ENCODE data around the gene FOXP1.
A peak's percentile ranks its signal among the peaks of the same experiment; 100 is the strongest.
"Not testable (repeated sequence)": the region's sequence is repeated elsewhere in the genome, so short reads cannot be mapped to it uniquely, and the experiment has no call there.

The FOXP1 gene

DNA sequence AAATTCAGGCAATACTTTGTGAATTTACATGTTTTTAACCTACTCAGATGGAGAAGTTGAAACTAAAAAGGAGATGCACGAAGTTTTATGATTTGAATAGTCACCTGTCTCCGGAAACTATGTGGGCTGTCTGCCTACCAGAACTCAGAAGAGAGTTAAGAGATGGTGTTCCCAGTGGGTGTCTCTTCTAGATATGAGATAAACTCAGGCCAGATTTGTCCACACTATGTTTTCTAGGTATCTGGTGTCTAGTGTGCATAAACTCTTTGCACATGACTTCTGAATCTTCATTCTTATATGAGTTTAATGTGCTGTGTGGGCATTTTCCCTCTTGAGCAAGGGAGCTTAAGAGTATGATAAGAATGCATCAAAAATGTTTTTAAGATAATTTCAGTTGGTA lies 222.8 kb downstream of the FOXP1 start:
- peak; percentile 29 for DNase-seq

DNA sequence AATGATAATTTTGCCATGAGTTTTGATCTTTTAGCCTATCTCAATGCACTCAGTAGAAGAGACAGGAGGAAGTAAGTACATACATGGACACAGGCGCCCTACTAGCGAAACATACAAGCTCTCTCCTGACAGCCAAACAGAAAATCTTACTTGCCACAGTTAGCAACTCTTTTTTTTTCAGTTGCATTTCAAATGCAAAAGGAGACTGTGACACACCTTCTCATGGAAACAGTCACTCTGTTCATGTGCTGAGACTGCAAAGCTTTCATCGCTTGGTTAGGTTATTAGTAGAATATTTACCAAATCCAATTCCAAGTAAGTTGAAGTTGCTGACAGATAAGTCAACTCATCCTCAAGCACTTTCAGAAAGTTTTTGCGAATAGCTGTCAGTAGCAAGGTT lies 223.3 kb downstream of the FOXP1 start:
- peak; percentile 14 for DNase-seq

DNA sequence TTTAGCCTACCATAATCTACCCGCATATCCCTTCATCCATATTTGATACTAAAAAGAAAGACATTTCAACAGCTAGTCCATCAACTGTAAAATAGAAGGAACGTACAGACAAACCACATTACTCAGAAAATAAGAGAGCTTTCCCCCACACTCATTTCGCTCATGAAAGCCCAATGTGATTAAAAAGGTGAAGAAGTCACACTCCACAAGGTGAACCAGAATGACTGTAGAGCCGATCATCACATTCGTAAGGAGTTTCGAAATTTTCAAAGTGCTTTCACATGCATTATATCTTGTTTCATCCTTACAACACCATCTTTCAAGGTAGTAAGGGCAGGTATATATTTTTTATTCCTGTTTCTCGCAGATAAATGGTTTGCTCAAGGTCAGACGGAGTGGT lies 225.3 kb downstream of the FOXP1 start:
- DNase-seq: no peak

DNA sequence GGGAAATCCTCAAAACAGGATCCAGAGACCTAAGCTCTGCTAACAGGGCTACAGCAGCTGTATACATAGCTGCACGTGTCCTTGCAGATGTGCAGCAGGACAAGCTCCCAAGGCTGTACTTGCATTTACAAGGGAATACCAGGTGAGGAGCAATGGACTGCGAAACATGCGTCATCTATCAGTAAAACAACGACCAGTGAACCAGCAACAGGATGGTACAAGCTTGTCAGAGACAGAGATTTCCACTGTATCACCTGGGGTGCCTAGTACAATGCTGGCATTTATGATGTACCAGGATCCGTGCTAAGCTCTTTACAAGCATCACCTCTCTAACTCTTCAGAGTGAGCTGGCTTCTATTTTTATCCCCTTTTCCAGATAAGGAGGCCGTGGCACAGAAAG lies 227.3 kb downstream of the FOXP1 start:
- DNase-seq: no peak

DNA sequence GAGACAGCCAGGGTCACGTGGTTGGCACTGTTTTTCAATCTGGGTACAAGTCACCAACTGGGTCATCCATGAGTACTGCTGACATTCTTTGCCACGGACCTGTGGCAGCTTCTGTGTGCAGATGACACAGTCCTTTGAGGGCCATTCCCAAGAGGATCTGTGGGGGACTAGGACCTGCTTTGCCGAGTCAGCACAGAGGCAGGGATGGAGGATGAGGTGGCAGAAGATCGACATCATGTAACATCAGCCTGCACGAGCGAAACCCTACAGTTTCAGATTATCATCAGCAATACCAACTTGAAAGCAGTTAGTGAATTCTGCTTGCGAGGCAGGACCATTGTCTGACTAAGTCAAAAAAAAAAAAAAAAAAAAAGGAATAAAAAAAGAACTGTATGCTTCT lies 227.7 kb downstream of the FOXP1 start:
- DNase-seq: no peak

DNA sequence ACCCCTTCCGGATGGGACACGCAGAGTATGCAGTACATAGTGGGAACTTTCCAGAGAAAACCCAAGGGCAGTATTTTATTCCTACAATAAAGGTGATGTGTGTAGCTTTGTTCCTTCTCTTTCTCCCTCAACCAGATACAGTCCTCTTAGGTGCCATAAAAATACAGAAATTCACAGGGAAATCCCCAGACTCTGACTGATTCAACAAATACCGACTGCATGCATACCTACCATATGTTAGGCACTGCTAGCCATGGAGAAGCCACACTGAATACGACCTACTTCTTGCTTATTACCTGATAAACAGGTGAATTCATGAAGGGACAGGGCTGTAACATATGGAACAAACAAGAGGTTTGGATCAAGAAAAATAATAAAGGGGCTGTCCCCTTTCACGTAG lies 228.5 kb downstream of the FOXP1 start:
- no peak for DNase-seq

DNA sequence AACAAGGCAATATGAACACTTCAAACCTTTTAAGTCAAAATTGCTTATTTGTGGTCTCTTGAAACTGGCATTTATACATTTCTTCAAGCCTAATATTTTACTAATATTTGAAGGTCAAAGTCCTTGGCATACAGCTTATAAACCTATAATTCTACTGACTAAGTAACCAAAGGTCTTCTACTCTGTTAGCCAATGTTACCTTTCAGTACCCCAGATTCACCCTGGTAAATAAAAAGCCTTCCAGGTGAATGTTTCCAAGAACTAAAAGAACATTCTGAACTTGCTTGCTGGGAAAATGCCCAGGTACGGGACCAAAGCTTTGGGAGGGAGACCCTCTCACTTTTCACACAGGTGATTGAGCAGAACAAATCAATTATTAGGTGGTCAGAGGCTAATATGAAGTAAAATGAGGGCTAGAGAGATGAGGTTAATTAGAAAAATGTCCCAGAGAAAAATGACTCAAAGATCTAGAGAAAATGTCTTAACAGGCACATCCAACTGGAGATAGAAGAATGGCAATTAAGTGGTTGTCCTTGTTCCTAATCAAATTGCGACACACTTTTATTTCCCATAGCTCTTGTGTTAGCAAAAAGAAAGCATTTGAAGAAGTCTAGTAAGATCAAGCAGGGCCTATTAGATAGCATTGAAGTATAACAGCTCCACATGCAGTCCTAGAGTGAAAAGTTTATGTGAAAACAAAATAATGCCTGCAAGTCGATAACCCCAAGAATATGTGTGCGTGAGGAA lies 232.0 kb downstream of the FOXP1 start:
- DNase-seq: no peak

DNA sequence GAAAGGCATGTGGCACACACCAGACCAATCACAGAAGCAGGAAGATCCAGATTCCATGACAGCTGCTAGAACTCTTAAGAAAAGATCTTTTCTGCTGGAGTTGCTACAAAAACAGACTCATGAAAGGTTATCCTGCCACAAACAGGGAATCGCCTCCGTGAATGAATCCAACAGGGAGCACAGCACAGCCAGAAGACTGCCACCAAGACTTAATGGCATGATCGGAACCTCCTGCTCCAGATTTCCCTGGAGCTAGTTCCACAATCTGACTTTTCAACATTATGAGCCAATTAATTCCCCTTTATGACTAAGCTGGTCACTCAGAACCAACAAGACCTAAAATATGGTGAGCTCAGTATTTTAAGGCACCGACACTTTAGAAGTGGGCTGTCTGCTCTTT lies 232.5 kb downstream of the FOXP1 start:
- DNase-seq: no peak

DNA sequence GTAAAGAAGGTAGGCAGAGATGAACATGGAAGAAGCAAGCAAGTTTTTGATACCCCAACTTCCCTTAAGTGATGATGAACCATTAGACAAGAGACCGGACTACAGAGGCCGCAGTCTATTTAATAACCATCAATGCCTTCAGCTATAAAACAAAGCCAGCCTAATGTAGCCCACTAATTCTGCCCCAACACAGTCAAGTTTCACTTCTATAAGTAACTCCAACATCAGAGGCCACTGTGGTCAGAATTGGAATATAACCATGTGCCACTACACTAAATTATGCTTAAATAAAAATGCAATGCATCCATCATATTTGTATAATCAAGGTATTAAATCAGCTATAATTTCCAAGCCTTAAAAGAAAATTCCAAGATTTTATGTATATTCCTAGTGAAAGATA lies 234.7 kb downstream of the FOXP1 start:
- no peak for DNase-seq

DNA sequence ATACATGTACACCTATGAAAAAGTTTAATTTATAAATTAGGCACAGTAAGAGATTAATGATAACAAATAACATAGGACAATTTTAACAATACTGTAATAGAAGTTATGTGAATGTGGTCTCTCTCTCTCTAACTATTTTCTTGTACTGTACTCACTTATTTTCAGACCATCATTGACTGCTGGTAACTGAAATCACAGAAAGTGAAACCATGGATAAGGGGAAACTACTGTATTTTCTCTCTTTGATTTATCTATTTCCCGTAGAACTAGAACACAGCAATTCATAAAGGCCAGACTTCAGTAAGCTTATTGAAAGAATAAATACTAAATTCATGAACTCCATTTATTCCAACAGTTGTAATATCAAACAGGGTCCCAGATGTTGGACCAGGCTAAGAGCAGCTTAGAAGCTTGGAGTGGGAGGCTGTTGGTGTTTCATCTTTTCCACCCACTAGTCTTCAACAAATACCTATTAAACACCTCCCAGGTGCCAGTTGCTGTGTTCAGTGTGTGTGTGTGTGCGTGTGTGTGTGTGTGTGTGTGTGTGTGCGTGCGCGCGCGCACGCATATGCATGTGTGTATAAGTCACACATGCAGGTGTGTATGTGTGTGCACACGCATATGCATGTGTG lies 235.4 kb downstream of the FOXP1 start:
- no peak for DNase-seq

DNA sequence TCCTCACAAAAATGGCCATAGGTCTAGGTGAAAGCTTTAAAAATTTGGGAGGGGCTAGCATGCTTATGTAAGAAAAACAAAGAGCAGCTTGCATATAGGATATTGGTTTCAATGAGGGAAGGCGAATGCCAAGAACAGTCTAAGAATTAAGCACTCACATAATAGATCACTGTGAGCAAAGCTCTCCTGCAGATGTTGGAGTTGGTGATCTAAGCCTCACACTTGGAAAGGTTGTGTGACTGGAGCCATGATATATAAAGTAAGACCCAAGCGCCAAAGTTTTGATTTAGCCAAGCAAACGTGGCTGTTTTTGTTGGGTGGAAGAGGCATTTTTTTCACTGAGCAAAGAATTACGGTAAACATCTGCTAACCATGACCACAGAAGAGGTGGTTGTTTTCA lies 237.5 kb downstream of the FOXP1 start:
- no peak for DNase-seq

DNA sequence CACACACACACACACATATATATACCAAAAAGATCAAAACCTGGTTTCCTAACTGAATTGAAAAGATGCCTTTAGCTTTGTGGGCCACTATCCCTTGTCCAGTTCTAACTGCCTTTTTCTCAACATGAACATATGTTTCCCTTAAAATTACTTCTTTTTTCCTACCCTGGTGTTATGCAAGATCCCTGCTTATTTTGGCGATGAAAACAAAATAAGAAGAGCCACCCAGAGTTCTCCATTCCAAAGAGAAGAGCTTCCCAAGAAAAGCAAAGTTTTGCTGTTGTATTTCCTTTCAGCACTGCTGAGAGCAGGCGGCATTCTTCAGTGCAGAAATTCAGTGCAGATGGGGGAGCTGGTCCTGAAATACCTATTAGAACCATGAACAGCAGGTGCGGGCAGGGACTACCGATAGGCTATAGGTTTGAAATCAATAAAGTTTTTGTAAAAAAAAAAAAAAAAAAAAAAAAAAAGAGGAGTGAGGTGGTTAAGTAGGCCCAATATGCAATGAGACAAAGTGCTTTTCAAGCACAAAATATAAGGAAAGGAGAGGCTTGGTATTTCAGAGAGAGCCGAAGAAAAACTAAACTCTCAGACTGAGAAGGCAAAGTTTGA lies 238.0 kb downstream of the FOXP1 start:
- no peak for DNase-seq

DNA sequence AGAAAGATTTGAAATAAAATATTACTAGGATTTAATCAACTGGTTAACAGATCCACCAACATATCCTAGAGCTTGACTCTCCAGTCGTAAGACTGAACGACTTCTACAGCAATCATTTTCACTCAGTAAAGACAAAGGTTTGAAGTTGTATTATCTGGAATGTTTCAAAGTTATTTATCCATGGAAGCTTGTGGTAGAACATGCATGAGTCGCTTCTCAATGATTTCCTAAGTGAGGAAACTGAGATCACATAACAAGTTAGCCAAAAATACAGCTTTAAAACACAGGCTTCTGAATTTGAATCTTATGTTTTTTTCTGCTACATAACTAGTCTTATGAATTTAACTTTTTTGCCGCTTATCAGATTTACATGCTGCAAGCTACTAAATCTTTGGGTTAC lies 241.8 kb downstream of the FOXP1 start:
- DNase-seq: no peak

DNA sequence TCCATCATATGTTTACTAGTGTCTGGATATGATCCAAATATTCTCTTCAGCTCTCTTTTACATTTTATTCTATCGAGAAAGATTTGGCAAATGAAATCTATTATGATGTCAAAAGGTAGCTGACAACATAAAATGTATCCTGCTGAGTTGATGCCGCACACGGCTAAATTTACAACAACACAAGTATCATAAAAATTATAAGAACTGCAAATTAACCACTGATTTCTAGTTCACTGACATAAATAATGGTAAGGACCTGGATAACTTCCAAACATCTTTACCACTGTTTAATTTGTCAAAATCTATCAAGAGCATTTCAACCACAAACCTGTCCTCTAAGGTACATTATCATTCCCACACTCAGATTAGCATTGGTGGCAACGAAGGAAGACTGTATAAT lies 244.5 kb downstream of the FOXP1 start:
- no peak for DNase-seq

DNA sequence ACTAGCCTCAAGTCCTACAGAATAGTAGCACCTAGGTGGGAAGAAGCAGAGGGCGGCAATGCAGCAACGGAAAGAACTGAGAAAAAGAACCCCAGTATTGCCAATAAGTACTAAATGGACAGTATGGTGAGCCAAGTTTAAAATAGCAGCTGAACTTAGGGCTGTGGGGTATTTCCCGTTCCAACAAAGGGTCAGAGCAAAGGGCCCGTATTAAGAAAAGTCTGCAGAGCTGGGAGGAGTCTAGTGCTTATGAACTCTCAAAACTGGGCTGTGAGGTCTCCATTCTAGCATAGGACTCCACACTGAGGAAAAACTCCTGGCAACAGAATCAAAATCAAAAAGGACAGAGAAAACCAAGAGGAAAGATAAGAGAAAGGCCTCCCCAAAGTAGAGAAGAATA lies 250.7 kb downstream of the FOXP1 start:
- DNase-seq: no peak

DNA sequence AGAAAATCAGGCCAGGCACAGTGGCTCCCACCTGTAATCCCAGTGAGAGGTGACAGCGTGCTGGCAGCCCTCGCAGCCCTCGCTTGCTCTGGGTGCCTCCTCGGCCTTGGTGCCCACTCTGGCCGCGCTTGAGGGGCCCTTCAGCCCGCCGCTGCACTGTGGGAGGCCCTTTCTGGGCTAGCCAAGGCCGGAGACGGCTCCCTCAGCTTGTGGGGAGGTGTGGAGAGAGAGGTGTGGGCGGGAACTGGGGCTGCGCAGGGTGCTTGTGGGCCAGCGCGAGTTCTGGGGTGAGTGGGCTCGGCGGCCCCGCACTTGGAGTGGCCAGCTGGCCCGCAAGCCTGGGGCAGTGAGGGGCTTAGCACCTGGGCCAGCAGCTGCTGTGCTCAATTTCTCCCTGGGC lies 252.6 kb downstream of the FOXP1 start:
- no peak for DNase-seq

DNA sequence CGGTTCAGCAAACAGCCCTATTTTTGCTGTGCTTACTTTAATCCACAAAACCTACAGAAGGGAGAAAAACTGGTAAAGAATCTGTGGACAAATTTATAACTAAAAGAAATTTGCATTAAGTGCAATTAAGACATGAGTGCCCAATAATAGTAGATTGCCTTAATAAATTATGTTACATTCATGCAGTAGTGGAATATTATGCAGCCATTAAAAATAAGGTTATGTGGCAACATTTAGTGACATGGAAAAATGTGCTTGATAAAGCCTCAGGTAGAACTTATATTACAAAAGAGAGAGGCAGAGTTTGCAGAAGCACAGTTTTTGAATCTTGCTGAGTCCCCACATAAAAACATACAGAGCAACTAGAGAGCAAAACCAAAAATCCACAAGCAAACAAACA lies 253.0 kb downstream of the FOXP1 start:
- DNase-seq: no peak

DNA sequence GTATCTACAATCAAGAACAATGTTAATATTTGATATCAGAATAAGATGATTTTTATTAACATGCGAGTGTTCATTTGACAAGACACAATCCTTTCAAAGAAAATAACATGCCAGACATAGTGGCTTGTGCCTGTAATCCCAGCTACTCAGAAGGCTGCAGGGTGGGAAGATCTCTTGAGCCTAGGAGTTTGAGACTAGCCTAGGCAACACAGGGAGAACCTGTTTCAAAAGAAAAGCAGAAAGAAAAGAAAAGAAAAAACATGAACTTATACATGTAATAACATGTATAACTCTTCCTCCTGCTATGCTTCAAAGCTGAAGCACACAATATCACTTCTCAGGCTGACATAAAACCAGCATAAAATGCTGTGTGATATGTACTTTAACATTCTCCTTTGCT lies 253.7 kb downstream of the FOXP1 start:
- DNase-seq: no peak

DNA sequence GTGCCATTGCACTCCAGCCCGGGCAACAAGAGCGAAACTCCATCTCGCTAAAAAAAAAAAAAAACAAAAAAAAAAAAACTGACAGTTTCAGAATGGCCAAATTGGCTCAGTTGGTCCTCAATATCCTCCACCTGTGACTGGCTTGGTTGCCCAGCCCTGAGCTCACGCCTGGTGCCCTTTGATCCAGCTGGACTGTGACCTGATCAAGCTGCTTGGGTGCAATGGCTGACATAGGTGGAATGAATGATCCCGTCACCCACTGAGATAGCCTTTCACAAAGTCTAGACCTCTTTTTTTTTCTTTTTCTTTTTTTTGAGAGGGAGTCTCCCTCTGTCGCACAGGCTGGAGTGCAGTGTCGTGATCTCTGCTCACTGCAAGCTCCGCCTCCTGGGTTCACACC lies 254.6 kb downstream of the FOXP1 start:
- DNase-seq: no peak

DNA sequence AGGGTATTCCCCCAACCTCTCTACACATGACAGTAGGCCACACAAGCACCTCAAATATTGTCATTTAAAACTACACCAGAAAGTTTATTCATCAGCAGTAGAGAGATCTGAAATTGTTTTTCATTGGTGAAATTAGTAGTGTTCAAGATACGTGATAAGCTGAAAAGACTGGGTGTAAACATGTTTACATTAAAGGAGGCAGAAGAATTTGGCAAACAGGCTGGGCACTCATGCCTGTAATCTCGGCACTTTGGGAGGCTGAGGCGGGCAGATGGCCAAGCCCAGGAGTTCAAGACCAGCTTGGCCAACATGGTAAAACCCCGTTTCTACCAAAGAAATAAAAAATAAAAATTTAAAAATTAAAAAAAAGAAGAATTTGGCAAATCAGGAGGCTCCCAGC lies 255.6 kb downstream of the FOXP1 start:
- DNase-seq: no peak

DNA sequence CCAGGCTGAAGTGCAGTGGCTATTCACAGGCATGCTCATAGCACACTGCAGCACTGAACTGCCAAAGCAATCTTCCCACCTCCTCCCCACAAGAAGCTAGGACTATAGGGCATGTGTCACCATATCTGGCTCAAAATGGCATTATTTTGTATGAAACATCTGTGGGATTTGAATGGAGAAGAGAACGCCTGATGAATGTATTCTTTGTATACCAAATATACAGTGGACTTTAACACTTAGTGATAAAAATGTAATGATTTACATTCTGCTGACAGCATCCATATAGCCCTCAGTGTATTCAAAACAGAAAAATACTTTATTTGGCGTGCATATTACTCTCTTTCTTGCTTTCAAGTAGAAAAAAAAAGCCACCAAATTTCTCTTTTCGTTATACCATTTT lies 257.8 kb downstream of the FOXP1 start:
- DNase-seq: no peak

DNA sequence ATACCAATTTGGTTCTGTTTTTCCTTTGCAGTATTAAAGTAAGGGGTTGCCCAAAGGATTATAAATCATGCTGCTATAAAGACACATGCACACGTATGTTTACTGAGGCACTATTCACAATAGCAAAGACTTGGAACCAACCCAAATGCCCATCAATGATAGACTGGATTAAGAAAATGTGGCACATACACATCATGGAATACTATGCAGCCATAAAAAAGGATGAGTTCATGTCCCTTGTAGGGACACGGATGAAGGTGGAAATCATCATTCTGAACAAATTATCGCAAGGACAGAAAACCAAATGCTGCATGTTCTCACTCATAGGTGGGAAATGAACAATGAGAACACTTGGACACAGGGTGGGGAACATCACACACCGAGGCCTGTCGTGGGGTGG lies 259.3 kb downstream of the FOXP1 start:
- not testable (repeated sequence) for DNase-seq

DNA sequence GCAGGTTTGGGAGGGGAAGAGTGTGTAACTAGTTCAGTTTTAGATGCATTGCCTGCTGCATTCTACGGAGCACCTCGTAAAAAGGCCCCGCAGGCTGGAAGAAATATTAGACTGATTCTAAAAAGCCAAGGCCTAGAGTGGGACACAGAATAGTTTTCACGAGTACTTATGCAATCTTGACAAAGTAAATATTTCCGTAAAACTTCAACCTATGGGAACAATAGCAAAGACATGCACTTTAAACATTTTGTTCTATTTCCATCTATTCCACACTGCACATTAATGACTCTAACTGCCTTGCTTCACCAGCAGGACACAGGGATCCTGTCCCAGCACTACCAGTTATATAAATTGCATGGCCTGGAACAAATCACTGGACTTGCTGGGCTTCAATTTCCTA lies 260.0 kb downstream of the FOXP1 start:
- no peak for DNase-seq

DNA sequence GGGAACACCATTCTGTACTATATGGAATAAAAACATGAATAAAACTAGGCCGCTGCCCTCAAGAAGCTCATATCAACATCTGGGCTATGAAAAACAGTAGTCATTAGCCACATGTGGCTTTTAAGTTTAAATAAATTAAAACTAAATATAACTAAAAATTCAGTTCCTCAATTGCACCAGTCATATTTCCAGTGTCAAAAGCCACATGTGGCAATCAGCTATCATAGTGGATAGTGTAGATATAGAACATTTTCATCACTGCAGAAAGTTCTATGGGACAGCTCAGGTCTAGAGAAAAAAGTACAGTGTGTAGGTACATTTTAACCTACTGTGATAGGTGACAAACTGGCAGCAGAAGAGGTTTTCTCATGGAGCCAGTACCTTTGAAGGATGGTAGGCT lies 261.4 kb downstream of the FOXP1 start:
- DNase-seq: no peak

DNA sequence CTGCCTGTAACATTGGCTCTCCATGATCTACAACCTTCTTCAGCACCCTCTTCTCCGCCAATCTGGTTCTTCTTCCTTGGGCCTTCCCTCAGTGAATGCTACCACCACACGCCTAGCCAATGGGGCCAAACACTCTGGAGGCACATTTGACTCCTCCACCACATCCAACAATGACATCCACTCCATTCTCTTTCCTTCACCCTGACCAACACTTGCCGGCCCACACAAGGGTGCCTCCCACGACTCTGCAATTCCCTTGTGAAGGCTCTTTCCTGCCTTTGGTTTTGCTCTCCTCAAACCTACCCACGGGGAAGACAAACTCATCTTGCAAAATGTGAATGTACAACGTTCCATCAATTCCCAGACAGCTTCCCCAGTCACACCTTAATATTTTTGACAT lies 263.8 kb downstream of the FOXP1 start:
- no peak for DNase-seq
